ENCODE measurements around the gene CYP26C1. TPM values are rescaled to one million over a fixed set of nuclear protein-coding genes. Genes with fewer than 3 reads are reported as not detected.
A peak's percentile ranks its signal among the peaks of the same experiment; 100 is the strongest.

CYP26C1 gene
- total RNA-seq, 1 experiment from 2014 or later: not detected

GRCh38 chr10:93074597-93075368, 14.2 kb downstream of the CYP26C1 start:
- in situ Hi-C loops (cut with HindIII; ENCODE audit: low sequenced_read_pairs): no loop called here
- DNase-seq (ENCODE audit: low spot score): no peak

GRCh38 chr10:93075369-93076221, 15.0 kb downstream of the CYP26C1 start:
- in situ Hi-C loops (cut with HindIII; ENCODE audit: low sequenced_read_pairs): no loop called here
- DNase-seq (ENCODE audit: low spot score): no peak

GRCh38 chr10:93076871-93077270, 16.3 kb downstream of the CYP26C1 start:
- DNase-seq (ENCODE audit: low spot score): no peak
- in situ Hi-C loops (cut with HindIII; ENCODE audit: low sequenced_read_pairs): no loop called here

- DNase-seq (ENCODE audit: low spot score): no peak
- in situ Hi-C loops (cut with HindIII; ENCODE audit: low sequenced_read_pairs): no loop called here
Measured at GRCh38 chr10:93077860-93078337, 17.3 kb downstream of the CYP26C1 start.

GRCh38 chr10:93079663-93080349, 19.2 kb downstream of the CYP26C1 start:
- in situ Hi-C loops (cut with HindIII; ENCODE audit: low sequenced_read_pairs): no loop called here
- no peak for DNase-seq (ENCODE audit: low spot score)

- in situ Hi-C loops (cut with HindIII; ENCODE audit: low sequenced_read_pairs): no loop called here
- DNase-seq (ENCODE audit: low spot score): peak; percentile 11
Measured at GRCh38 chr10:93080350-93081046, 19.9 kb downstream of the CYP26C1 start.

GRCh38 chr10:93081318-93081717, 20.7 kb downstream of the CYP26C1 start:
- in situ Hi-C loops (cut with HindIII; ENCODE audit: low sequenced_read_pairs): no loop called here
- no peak for DNase-seq (ENCODE audit: low spot score)

- no peak for DNase-seq (ENCODE audit: low spot score)
- in situ Hi-C loops (cut with HindIII; ENCODE audit: low sequenced_read_pairs): no loop called here
Measured at GRCh38 chr10:93081834-93082233, 21.2 kb downstream of the CYP26C1 start.

- no peak for DNase-seq (ENCODE audit: low spot score)
- in situ Hi-C loops (cut with HindIII; ENCODE audit: low sequenced_read_pairs): no loop called here
Measured at GRCh38 chr10:93083743-93084539, 23.3 kb downstream of the CYP26C1 start.

- in situ Hi-C loops (cut with HindIII; ENCODE audit: low sequenced_read_pairs): no loop called here
- no peak for DNase-seq (ENCODE audit: low spot score)
Measured at GRCh38 chr10:93085272-93085859, 24.8 kb downstream of the CYP26C1 start.

GRCh38 chr10:93086289-93086688, 25.7 kb downstream of the CYP26C1 start:
- DNase-seq (ENCODE audit: low spot score): no peak
- in situ Hi-C loops (cut with HindIII; ENCODE audit: low sequenced_read_pairs): no loop called here

- DNase-seq (ENCODE audit: low spot score): no peak
- in situ Hi-C loops (cut with HindIII; ENCODE audit: low sequenced_read_pairs): no loop called here
Measured at GRCh38 chr10:93087846-93088245, 27.2 kb downstream of the CYP26C1 start.

- in situ Hi-C loops (cut with HindIII; ENCODE audit: low sequenced_read_pairs): no loop called here
Measured at GRCh38 chr10:93088466-93088865, 27.9 kb downstream of the CYP26C1 start.

GRCh38 chr10:93090619-93091018, 30.0 kb downstream of the CYP26C1 start:
- no peak for DNase-seq (ENCODE audit: low spot score)
- in situ Hi-C loops (cut with HindIII; ENCODE audit: low sequenced_read_pairs): no loop called here

More at GRCh38 chr10:93088466-93088865, 27.9 kb downstream of the CYP26C1 start:
- DNase-seq (ENCODE audit: low spot score): no peak

GRCh38 chr10:93091960-93092359, 31.4 kb downstream of the CYP26C1 start:
- in situ Hi-C loops (cut with HindIII; ENCODE audit: low sequenced_read_pairs): no loop called here
- no peak for DNase-seq (ENCODE audit: low spot score)

GRCh38 chr10:93095225-93095624, 34.6 kb downstream of the CYP26C1 start:
- in situ Hi-C loops (cut with HindIII; ENCODE audit: low sequenced_read_pairs): no loop called here
- DNase-seq (ENCODE audit: low spot score): no peak

GRCh38 chr10:93096901-93097300, 36.3 kb downstream of the CYP26C1 start:
- in situ Hi-C loops (cut with HindIII; ENCODE audit: low sequenced_read_pairs): no loop called here
- DNase-seq (ENCODE audit: low spot score): no peak

GRCh38 chr10:93097386-93097785, 36.8 kb downstream of the CYP26C1 start:
- DNase-seq (ENCODE audit: low spot score): no peak
- in situ Hi-C loops (cut with HindIII; ENCODE audit: low sequenced_read_pairs): no loop called here

Measured in G401 (cell line).